NCI-H82 (cell line): ENCODE results near the gene RILP.

Experiments used
- DNase-seq: peaks from one replicate; lab custom pipeline; 2025; lab: John Stamatoyannopoulos, UW

The RILP gene

DNA sequence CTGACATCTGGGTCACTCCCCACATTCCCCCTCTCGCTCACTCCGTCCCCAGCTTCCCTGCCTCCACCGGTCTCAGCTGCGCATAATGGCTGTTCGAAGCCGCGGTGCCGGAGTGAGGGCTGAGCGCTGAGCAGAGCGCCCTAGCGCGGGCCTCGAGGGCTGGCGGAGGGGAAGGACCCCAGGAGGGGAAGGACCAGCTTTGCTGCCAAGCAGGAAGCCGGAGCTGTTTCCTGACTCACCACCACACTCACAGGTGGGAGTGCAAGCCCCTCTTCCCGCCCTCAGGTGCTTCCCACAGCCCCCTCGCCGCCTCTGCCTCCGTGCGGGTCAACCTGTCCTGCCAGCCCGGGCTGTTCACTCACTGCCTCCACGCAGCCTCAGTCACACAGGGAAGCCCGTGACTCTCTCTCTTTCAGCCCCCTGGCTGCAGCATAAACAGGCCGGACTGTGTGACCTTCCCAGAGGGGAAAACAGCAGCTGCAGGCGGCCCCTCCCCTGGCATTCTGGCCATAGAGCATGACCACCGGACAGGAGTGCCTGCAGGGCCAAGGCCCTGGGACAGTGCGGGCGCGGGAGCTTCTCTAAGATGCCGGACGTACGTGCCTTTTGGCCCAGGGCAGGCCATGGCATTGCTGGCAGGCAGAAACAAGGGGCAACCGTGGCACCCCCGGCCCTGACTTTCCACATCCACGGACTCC lies 44.7 kb downstream of the RILP start:
- DNase-seq = no peak

DNA sequence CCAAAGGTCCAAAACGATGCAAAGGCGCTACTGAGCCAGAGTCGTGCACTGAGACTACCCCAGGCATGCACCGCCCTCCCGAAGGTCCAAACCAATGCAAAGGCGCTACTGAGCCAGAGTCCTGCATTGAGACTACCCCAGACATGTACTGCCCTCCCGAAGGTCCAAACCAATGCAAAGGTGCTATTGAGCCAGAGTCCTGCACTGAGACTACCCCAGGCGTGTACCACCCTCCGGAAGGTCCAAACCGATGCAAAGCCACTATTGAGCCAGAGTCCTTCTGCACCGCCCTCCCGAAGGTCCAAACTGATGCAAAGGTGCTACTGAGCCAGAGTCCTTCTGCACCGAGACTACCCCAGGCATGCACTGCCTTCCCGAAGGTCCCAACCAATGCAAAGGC lies 48.1 kb downstream of the RILP start:
- no peak for DNase-seq

DNA sequence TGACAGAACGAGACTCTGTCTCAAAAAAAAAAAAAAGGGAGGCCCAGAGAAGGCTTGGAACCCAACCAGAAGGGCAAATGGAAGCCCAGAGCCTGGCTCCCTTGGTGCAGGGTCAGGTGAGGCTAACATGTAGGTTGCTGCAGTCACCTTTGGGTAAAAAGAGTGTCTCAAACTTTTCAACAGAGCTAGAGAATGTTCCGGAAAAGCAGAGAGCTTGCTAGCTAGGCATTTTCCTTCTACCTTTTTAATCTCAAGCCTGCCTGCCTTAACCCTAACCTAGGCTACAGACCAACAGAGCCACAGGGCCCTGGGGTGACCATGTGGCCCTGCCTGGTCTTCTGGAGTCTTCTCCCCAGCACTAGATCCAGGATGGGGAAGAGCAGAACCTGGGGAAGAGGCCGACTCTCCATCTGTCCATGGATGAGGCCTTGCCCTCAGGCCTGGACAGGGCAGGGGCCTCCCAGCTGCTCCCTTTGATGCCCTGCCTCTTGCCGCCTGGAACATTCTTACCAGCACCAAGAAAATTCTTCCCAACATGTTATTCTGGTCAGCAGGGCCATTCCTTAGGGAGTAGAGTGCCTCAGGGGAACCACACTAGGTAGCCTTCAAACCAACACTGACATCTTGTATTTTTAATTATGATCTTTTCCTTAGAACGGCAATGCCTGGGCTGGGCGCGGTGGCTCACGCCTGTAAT lies 51.1 kb downstream of the RILP start:
- DNase-seq = no peak

DNA sequence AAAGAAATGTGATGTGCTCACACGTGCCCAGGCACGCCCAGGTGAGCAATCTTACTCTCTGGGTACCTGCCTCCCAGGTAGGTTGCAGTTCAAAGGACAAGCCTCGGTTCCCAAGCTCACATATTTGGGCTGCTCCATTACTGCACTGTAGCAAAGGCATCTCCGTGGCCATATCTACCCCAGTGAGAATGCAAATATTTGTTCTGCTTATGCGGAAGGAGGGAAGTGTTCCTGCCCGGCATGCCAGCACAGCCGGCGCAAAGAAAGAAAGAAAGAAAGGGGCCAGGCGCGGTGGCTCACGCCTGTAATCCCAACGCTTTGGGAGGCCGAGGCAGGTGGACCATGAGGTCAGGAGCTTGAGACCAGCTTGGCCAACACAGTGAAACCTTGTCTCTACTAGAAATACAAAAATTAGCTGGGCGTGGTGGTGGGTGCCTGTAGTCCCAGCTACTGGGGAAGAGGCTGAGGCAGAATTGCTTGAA lies 51.8 kb downstream of the RILP start:
- no peak for DNase-seq
